ENCODE results near the gene GRIP1. TPM values are rescaled to one million over a fixed set of nuclear protein-coding genes. Genes with fewer than 3 reads are reported as not detected.

GRIP1 gene
- polyA plus RNA-seq, 5 donors = 4.5 to 8.2 (median 6.5) TPM

- DNase-seq = no peak
Observed at GRCh38 chr12:66648033-66648735, 30.7 kb downstream of the GRIP1 start.

- DNase-seq = no peak
Observed at GRCh38 chr12:66647034-66647691, 31.7 kb downstream of the GRIP1 start.

- no peak for DNase-seq
Observed at GRCh38 chr12:66644151-66644550, 34.7 kb downstream of the GRIP1 start.

GRCh38 chr12:66640691-66641460 is 38.0 kb downstream of the GRIP1 start:
- no peak for DNase-seq

GRCh38 chr12:66638666-66639065 is 40.2 kb downstream of the GRIP1 start:
- DNase-seq = no peak

GRCh38 chr12:66637699-66638301 is 41.1 kb downstream of the GRIP1 start:
- DNase-seq = no peak

- no peak for DNase-seq
Observed at GRCh38 chr12:66636771-66637170, 42.1 kb downstream of the GRIP1 start.

GRCh38 chr12:66633676-66634075 is 45.2 kb downstream of the GRIP1 start:
- no peak for DNase-seq

GRCh38 chr12:66629138-66629870 is 49.6 kb downstream of the GRIP1 start:
- no peak for DNase-seq

GRCh38 chr12:66627988-66628317 is 50.9 kb downstream of the GRIP1 start:
- no peak for DNase-seq

GRCh38 chr12:66627270-66627987 is 51.4 kb downstream of the GRIP1 start:
- no peak for DNase-seq

GRCh38 chr12:66624806-66625205 is 54.1 kb downstream of the GRIP1 start:
- no peak for DNase-seq

GRCh38 chr12:66623455-66623854 is 55.4 kb downstream of the GRIP1 start:
- no peak for DNase-seq

GRCh38 chr12:66620688-66621087 is 58.2 kb downstream of the GRIP1 start:
- no peak for DNase-seq

- DNase-seq = no peak
Observed at GRCh38 chr12:66620026-66620425, 58.9 kb downstream of the GRIP1 start.

GRCh38 chr12:66617991-66618390 is 60.9 kb downstream of the GRIP1 start:
- no peak for DNase-seq

- no peak for DNase-seq
Observed at GRCh38 chr12:66612090-66612775, 66.6 kb downstream of the GRIP1 start.

GRCh38 chr12:66607147-66607546 is 71.7 kb downstream of the GRIP1 start:
- DNase-seq = no peak

GRCh38 chr12:66605293-66605692 is 73.6 kb downstream of the GRIP1 start:
- DNase-seq = no peak

- DNase-seq = no peak
Observed at GRCh38 chr12:66603981-66604479, 74.8 kb downstream of the GRIP1 start.

Measured in right lung (tissue), 5 donors.